GM19035 (cell line): ENCODE measurements around the gene COBLL1.
A peak's percentile ranks its signal among the peaks of the same experiment; 100 is the strongest.

ENCODE experiments used
- ATAC-seq: cut with Tn5 transposase; IDR thresholded peaks from one replicate; pipeline ENCODE4 v1.9.1; 2021; ENCODE audit not compliant: unreplicated experiment

The COBLL1 gene

DNA sequence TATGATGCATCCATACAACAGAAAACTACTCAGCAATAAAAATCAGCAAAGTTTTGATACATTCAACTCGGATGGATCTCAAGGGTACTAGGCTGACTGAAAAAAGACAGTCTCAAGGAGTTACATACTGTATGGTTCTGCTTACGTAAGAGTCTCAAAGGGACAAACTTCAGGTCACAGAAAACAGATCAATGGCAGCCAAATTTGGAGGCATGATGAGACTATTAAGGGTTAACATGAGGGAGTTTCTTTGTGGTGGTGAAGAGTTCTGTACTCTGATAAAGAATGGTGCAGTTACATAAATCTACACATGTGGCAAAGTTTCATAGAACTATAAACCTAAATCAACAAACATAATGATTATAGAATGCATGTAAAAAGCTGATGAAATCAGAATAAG is 81.4 kb downstream of the COBLL1 start:
- ATAC-seq = no peak

DNA sequence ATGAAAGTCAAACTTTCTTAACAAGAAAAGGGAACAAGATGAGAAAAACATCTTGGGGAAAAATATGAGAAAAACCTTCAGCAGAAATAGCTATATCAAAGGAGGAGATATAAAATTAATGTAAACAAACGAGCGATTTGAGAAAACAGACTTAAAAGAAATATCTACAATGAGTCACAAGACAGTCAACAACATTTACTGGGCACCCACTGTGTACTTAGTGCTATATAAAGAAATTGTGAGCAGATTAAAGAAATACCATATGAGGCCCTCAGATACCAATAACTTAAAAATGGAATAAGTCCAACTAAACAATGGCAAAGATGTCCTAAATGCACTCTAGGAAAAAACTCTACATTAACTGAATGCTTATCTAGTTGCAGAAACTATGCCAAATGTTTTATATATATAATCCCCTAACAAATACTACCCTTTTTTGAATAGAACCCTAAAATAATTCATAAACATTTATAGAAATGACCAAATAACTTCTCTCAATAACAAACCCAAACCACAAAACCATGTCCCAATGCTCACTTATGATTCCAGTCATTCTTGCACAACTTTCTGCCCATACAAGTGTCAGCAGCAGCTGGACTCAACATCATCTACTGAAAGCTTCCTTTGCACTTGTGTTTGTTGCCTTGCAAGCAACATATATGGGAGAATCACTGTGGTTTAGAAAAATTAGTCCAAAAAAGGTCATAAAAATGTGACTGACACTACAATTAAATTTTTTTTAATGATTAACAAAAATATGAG is 83.5 kb downstream of the COBLL1 start:
- ATAC-seq = no peak

DNA sequence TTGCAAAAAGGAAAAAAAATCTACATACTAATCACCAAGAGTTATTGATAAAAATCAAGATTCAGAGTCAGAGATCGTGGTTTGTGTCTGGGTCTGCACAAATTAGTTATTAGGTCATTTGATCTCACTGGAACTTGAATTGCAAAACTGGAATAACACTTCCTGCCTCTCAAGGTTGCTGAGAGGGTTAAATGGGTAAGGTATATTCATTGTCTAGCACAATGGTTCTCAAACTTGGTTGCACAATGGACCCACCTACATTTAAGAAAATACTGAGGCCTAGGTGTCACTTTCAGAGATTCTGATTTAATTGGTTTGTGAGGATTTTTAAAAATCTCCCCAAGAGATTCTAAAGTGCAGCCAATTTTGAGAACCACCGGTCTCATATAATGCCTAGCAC is 84.8 kb downstream of the COBLL1 start:
- no peak for ATAC-seq

DNA sequence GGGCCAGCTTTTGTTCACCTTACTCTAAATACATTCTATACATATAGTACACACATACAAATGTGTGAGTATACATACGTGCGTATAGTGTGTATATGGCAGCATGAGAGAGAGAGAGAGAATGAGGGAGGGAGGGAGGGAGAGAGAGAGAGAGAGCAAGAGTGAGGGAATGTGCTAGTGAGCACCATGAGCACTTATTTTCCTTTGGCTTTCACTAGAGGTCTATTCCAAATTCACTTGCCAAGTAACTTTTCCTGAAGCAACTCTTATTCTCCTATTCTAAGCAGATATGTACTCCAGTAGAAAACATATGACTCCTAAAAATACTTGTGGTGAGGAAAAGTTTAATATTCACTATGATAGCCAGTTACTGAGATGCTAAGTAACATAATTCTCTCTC is 85.7 kb downstream of the COBLL1 start:
- no peak for ATAC-seq

DNA sequence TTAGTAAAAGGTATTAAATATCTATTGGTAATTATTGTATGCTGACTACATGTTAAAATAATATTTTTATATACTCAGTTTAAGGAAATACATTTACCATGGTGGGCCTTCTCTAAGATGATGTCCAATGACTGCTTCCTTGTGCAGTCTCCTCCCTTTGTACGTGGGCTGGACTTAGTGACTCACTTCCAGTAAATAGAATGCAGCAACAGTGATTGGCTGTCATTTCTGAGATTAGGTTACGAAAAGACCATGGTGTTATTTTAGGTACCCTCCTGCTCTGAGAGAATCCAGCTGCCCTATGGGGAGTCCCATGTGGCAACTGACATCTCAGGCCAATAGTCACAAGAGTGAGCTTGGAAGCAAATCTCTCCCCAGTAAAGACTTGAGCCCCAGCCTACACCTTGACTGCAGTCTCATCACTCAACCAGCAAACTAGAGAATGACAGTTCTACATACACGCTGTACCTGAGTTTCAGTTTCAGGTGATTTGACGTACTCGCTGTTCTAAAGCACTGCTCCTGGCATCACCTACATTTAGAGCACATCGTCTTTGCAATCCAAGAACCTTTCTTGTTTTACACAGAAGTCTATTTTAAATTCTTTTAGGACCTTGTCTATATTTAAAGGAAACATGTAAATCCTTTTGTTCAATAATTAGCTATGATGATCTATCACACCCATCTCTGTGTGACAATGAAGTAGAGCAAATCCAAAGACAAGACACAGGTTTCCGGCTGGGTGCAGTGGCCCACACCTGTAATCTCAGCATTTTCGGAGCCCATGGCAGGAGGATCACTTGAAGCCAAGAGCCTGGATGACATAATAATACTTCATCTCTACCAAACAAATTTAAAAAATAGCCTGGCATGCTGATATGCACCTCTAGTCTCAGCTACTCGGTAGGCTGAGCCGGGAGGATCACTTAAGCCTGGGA is 87.2 kb downstream of the COBLL1 start:
- peak; percentile 70 for ATAC-seq

DNA sequence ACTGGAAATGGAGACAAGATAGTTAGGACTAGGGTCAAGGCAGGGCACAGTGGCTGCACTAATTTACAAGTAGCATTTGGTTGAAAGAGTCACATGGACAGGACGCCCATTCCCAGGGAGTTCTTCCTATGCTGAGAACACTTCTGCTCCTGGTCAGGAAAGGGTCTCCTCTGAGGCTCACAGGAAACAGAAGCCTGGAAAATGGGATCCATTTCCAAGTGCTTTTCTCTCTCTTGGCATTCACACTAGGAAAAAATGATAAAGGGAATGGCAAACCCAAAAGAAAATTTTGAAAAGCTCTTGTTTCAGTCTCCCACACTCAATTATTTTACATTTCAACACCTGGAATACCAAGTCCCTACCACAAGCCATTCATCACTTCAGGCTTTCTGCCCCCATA is 88.7 kb downstream of the COBLL1 start:
- no peak for ATAC-seq

DNA sequence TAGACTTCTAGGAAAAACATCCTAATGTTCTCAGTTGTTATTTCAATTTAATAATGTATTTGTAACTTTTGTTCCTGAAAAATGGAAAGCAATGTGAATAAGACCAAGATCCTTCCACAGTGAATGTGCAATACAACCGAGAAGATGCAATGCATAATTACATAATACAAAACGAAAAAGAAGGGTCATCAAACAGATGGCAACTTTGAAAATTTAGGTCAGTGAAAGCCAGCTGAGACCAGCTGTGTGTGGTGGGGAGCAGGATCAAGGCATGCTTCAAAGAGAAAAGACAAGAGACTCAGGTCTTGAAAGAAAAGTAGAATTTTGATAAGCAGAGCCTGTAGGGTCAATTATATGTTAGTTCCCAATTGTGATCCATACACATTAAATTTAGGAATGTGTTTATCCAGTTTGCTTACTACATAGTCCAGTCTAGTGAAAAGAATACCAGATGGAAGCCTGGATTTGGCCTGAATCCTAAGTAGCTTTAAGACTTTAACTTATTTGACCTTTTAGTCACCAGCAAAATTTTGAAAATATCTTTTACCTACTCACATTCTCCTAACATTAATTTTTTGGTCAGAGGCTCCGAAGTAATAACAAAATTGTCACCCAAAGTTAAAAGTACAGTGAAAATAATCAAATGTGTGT is 93.7 kb downstream of the COBLL1 start:
- ATAC-seq = no peak

DNA sequence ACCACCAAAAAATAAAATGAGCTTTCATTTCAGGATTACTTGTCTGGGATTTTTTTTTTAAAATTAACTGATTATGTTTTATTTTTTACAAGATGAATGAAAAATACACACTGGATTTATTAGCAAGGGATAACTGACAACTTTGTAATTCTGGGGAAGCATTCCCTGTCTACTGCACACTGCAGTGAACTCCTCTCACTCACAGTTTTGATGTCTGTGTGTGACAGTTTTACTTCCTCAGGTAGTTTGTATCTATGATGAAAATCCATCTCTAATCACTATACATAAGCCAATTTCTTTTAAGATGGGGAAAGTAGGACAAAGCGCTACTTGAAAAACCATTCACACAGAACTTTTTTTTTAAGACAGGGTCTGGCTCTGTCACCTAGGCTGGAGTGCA is 94.5 kb downstream of the COBLL1 start:
- ATAC-seq = no peak

DNA sequence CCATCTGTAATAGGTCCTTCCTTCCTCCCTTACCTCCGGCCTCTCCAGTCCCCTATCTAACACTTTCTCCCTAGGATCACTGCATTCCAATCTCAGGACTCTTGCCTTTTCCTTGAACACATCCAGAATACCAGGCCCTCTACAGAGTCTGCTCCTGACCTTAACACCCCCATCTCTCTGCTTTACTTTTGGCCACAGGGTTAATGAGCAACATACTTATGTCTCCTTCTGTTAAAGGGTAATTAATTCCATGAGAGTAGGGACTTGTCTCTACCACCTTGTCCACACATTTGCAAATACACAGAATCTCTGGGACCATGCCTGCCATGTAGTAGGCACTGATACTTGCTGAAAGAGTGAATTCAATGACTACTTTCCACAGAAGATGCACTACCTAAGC is 94.9 kb downstream of the COBLL1 start:
- no peak for ATAC-seq

DNA sequence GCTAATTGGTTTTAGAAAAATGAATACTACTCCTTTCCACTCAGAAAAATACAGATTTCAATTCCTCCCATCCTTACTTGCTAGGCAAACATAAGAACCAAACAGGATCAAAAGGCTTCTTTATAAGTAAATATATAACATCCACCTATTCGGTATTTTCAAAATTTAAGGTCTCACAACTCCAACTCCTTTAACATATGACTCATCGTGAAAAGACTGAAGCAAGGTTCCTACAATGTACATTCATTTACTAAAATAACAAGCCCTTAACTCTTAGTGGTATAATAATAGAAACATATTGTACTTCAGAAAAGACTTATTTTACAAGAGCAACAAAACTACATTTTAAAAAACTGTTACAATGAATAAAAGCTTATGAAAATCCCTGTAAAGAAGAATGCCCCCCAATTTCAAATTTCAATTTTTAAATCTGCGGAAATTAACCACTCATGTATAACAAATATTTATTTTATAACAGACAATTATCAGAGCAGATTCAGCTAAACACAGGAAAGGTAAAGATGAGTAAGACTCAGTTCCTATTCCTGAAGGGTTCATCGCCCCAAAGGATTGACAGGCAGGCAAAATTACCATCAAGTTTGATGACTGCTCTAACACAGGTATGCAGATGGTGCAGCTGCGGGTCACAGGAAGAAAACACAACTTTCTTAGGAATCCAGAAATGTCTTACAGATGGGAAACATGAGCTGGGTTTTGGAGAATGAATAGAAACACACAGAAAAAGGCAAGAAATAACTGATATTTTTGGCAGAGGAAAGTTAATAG is 96.4 kb downstream of the COBLL1 start:
- no peak for ATAC-seq

DNA sequence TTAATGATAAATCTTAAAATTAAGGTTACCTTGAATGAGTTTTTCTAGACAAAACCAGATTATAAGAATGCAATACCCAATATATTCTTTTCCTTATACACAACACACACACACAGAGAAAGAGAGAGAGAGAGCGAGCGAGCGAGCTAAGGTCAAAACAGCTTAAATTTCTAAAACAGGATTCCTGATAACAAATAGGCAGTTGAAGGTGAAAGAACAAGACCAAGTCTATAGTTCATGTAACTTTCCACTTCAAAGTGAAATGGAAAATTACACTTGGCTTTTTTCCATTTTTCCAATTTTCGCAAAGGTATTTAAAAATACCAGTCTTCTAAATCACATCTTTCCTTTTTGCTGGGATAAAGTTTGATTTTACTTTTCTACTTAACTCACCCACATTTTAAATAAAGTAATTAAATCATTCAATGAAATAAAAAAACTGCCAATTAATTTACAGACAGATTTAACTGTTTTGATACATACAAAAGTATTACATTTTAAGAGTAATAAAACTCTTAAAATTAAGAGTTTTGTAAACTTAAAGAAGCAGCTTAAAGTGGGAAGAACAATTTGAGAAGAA is 98.8 kb downstream of the COBLL1 start:
- ATAC-seq = no peak

DNA sequence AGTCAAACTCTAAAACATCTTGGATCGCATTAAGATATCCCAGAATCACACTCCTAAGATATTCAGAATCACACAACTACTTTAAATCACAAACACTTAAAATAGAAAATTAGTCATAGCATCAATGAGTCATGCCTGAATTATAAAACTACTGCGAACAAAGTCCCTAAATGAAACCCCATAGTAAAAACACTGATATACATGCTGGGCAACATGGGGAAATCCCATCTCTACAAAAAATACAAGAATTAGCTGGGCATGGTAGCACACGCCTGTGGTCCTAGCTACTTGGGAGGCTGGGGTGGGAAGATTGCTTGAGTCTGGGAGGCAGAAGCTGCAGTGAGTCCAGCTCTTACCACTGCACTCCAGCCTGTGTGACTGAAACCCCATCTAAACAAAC is 101.7 kb downstream of the COBLL1 start:
- ATAC-seq = no peak

DNA sequence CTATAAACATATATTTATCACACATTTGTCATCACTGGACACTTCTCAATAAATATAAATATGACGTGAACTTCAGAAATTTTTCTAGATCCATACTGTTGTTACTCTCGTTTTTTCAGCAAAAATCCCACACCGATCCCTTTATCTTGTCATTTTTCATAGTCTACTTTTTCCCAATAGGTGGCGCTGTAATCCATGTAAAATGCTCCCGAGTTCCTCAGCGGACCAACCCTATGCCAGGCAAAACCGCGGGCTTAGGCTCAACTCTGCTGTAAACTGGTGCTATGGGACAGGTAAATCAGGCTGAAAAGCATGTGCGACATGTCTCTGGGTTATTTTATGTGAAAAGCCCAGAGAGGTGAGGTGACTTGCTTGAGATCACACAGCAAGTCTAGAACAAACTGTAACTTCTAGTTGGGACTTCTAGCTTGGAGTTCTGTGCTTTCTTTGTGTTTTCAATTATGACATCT is 104.0 kb downstream of the COBLL1 start:
- ATAC-seq = no peak

DNA sequence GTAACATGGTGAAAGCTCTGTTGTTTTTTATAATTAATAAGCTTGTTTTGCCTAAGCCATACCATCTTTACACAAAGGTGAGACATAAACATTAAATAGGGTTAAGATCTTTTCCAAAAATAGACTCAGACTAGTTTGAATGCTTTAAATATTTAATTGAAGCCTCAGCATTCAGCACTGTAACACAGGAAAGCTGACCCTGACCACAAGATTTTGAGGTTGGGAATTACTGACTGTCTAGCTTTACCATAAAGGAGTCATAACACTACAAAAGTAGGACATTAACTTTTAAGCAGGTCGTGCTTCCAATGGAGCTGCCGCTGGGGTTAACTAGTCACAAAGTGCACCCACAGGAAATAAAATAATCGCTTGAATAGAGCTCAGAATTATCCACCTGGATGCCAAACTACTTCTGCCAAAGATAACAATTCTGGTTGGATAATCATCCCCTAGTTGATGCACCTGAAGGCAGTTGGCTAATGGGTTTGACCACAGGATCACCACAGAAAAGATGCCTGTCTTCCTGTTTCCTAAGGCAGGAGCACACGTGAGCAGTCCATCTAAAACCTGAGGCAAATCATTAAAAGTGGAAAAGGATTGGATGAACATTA is 106.2 kb downstream of the COBLL1 start:
- ATAC-seq = no peak

DNA sequence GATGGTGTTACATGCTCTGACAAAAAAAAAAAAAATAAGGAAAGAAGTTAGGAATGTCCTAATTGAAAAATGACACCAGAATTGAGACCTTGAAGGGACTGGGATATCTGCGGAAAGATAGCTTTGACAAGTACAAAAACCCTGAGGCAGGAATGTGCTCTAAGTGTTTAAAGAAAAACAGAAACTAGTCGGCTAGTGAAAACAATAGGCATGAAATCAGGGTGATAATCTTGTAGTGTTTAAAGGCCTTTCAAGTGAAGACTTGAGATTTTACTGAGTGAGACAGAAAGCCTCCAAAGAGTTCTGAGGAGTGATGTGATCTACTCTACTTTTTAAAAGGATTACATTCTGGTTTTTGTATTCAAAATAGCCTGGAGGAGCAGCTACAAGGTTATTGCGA is 107.4 kb downstream of the COBLL1 start:
- no peak for ATAC-seq

DNA sequence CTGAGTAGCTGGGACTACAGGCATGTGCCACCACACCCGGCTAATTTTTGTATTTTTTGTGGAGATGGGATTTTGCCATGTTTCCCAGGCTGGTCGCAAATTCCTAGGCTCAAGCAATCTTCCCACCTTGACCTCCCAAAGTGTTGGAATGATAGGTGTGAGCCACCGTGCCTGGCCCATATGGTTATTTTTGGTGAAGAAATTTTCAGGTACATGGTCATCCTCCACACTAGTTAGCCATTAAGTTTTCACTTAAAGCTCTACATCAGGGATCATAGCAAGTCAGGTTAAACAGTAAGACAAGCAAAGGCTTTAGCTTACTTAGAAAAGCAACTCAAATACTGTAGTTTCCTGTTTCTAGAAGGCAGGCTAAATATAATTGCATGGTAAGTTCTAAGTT is 116.1 kb downstream of the COBLL1 start:
- no peak for ATAC-seq

DNA sequence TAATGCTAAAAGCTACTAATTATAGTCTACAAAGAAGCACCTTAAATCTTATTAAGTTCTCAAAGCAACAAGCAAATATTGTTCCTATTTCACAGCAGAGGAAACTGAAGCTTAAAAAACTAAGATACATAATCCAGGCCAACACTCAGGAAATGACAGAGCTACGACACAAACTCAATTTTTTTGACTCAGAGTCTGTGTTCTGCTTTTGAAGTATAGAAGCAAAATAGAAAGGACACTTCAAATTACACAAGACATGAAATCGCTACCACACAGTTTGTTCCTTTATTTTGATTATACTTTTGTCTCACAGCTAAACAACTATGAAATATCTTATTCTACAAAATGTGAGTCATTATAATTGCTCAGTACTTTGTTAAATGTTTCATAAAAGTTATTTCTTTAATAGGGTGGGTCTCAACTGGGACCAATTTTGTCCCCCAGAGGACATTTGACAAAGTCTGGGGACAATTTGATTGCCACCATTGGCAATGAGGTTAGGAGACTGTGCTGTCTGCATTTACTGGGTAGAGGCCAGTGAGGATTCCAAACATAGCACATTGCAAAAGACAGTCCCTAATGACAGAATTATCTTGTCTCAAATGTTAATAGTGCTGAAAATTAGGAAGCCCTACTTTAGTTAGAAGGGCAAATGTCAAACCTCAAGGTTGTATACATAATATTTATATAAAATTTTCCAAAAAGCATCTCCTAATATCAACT is 118.8 kb downstream of the COBLL1 start:
- ATAC-seq = no peak

DNA sequence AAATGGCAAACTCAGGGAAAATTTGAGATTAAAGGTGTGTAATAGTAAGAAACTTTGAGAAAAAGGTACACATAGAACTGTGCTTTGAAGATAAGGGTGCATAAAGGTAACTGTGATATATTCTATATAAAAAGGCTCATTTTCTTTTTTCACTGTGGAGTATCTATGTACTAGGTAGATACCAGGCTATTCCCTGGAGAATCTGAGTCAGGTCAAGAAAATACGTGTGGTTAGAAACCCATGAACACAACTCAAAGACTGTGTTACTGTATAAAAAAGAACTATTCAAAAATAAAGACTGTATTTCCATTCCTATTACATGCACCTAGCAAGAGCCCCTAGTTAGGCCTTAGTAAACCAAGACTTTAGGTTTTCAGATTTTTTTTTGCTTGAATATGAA is 120.2 kb downstream of the COBLL1 start:
- no peak for ATAC-seq
